HL-60 (cell line): ENCODE measurements around the gene PARD3.

Experiments
- CTCF ChIP-seq: IDR thresholded peaks from one replicate; pipeline ENCODE4 v1.5.1; 2011; ENCODE audit warnings: low read length, control low read depth, inconsistent platforms; ENCODE audit not compliant: insufficient read depth
- GABPA ChIP-seq: IDR thresholded peaks from 2 replicates; pipeline ENCODE4 v1.6.1; 2012; ENCODE audit warnings: low read depth
- POLR2AphosphoS5 ChIP-seq: IDR thresholded peaks from 2 replicates; pipeline ENCODE4 v1.6.1; 2012; ENCODE audit warnings: low read depth
- TF ChIP-seq, protein P1 (sequence below): IDR thresholded peaks from 2 replicates; pipeline ENCODE4 v1.6.1; 2012; ENCODE audit warnings: low read depth; ENCODE audit not compliant: insufficient replicate concordance

DNA sequence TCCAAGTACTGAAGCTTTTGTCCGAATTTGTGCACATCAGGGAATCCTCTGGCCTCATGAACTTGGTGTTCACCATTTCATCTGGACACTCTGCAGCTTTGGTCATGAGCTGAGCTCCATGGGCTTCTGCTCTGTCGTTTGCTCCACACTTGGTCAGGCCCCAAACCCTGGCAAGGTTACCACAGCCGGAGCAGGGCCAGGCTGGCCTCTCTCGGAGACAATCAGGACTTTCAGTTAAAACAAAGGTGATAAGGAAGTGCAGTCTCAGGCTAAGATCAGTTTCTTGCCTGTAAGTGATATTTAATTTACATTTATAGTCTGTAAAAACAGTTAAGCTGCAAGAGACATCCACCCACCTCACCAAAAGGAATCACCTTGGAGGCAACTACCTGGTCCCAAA, 558.9 kb downstream of the PARD3 start:
- no peak for TF ChIP-seq CTCF
- TF ChIP-seq POLR2AphosphoS5, result no peak
- TF ChIP-seq, protein P1, sequence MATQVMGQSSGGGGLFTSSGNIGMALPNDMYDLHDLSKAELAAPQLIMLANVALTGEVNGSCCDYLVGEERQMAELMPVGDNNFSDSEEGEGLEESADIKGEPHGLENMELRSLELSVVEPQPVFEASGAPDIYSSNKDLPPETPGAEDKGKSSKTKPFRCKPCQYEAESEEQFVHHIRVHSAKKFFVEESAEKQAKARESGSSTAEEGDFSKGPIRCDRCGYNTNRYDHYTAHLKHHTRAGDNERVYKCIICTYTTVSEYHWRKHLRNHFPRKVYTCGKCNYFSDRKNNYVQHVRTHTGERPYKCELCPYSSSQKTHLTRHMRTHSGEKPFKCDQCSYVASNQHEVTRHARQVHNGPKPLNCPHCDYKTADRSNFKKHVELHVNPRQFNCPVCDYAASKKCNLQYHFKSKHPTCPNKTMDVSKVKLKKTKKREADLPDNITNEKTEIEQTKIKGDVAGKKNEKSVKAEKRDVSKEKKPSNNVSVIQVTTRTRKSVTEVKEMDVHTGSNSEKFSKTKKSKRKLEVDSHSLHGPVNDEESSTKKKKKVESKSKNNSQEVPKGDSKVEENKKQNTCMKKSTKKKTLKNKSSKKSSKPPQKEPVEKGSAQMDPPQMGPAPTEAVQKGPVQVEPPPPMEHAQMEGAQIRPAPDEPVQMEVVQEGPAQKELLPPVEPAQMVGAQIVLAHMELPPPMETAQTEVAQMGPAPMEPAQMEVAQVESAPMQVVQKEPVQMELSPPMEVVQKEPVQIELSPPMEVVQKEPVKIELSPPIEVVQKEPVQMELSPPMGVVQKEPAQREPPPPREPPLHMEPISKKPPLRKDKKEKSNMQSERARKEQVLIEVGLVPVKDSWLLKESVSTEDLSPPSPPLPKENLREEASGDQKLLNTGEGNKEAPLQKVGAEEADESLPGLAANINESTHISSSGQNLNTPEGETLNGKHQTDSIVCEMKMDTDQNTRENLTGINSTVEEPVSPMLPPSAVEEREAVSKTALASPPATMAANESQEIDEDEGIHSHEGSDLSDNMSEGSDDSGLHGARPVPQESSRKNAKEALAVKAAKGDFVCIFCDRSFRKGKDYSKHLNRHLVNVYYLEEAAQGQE, result no peak
- TF ChIP-seq GABPA, result no peak
